A549 (cell line): ENCODE data around the gene HNRNPAB.

Experiments used
- CTCF ChIP-seq: fragments of >200 bp; sonication (Bioruptor Twin); formaldehyde crosslinking; IDR thresholded peaks from 3 replicates; pipeline ENCODE4 v1.5.1; 2016
- POLR2A ChIP-seq: IDR thresholded peaks from 2 replicates; pipeline ENCODE4 v1.6.1; 2012; ENCODE audit warnings: mild to moderate bottlenecking, low read length
- TP53 ChIP-seq: fragments of 250-450 bp; sonication (Bioruptor Pico); IDR thresholded peaks from 2 replicates; pipeline ENCODE4 v1.5.0; 2021; ENCODE audit warnings: mild to moderate bottlenecking, moderate library complexity
- USF2 ChIP-seq: fragments of 450-650 bp; IDR thresholded peaks from 2 replicates; pipeline ENCODE4 v1.6.1; 2014; ENCODE audit warnings: antibody characterized with exemption

- TF ChIP-seq CTCF, result no peak
- TF ChIP-seq POLR2A, result no peak
- TF ChIP-seq USF2, result no peak
- TF ChIP-seq TP53 (CRISPR knock-in tag), result no peak
Measured at GRCh38 chr5:178193251-178193809, 11.0 kb upstream of the HNRNPAB start.
